NCI-H1417 treated with DMSO at 0.1 percent for 48 hours (cell line): ENCODE results near the gene SH3BGRL2.

Experiments used
- DNase-seq: peaks from one replicate; lab custom pipeline; 2025; lab: John Stamatoyannopoulos, UW

Gene SH3BGRL2

DNA sequence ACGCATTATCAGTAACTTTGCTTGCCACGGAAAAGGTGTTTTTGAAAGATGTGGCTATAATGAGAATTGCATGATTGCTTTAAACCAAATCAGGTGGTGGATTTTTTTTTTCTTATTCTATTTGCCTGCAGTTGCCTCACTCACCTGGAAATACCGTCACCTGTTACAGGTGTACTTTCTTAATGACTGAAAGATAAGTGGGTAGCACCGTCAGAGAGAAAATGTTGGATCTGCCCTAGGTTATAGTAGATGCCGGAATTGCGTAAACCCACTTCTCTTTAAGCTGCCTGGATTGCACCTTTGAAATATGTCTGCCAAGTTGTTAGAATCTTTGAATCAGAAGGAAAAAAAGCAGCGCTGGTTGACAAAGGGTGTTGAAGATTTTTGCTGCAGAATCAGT, 68.5 kb downstream of the SH3BGRL2 start:
- DNase-seq: no peak

DNA sequence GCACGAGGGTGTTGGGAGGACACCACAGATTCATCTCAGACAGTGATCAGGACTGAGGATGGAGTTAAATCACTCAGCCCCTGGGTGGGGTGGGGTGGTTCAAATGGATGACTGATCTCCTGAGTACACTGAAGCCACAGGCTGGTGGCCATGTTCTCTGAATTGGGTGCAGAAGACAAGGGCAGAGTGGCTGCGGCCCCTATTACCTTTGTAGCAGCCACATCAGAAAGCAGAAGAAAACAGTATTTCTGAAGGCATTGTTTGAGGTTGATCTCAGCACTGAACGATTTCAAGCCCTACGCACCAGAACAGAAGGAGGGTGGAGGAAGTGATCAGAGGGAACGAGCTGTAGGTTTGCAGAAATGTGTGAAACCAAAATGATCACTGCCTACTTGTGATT, 71.6 kb downstream of the SH3BGRL2 start:
- DNase-seq: no peak

- no peak for DNase-seq
These were observed 73.1 kb downstream of the SH3BGRL2 start for GRCh38 chr6:79704200-79704599.

DNA sequence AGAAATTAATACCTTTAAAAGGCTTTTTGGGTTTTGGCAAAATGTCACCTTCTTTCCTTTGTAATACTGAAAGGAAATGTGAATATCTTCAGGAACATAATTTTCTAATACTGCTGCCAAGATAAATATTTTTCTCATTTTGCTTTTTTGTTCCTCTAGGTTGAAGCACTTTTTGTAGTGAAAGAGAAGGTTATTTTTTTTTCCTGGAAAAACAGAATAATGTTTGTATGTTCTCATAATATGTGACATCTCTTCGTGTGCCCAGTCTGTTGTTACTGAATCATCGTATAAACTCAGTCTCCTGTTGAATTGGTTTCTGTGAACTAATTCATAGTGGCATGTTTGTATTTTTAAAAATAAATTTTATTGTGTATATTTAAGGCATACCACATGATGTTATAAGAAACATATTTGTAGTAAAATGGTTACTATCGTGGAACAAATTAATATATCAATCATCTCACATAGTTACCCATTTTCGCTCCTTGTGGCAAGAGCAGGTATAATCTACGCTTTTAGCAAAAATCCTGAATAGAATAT, 74.4 kb downstream of the SH3BGRL2 start:
- DNase-seq: no peak

DNA sequence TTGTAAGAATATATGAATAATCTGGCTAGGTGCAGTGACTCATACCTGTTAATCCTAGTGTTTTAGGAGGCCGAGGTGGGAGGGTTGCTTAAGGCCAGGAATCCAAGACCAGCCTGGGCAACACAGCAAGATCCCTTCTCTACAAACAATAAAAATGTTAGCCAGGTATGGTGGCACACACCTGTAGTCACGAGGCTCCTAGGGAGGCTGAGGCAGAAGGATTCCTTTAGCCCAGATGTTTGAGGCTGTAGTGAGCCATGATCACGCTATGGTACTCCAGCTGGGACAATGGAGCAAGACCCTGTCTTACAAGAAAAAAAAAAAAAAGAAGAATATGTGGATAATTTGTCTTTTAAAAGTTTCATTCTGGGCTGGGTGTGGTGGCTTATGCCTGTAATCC, 75.4 kb downstream of the SH3BGRL2 start:
- no peak for DNase-seq

DNA sequence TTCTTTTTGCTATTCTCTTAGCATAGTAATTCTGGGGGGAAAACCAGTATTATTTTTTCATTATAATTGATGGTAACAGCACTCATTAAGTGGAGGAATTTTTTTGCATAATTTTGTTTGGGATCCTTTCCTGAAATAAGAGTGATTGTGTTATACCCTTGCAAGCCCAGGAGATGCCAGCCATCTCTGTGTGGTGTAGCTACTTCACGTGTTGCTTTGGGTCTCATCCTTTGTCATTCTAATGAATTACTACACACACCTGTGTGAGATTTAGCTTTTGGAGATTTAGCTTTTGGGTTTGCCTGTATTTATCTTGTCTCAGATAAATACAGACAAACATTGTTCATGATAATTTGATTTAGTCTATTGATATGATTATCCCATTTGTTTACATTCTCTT, 76.5 kb downstream of the SH3BGRL2 start:
- DNase-seq: no peak

- no peak for DNase-seq
These were observed 77.1 kb downstream of the SH3BGRL2 start for GRCh38 chr6:79708095-79708791.

GRCh38 chr6:79710127-79710526, 79.0 kb downstream of the SH3BGRL2 start:
- no peak for DNase-seq

DNA sequence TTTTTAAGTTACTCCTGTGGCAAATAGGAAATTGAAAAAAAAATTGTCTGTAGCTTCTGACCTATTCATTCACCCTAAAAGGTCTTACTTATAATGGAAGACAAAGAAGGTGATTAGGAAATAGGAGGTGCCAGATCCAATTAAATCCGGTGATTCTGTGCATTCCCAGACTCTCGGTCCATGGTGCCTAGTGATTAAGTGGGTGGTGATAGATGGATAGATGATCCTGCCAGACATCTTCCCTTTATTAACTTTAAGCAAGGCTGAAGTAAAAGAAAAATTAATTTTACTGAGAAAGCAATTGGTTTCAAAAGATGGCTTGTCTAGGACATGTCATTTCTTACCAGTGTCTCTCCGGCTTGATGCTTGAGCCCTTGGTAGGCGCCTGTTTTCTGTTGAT, 80.0 kb downstream of the SH3BGRL2 start:
- DNase-seq: no peak

GRCh38 chr6:79712144-79712543, 81.0 kb downstream of the SH3BGRL2 start:
- no peak for DNase-seq

GRCh38 chr6:79712616-79713135, 81.5 kb downstream of the SH3BGRL2 start:
- DNase-seq: no peak

- no peak for DNase-seq
These were observed 82.7 kb downstream of the SH3BGRL2 start for GRCh38 chr6:79713701-79714322.

DNA sequence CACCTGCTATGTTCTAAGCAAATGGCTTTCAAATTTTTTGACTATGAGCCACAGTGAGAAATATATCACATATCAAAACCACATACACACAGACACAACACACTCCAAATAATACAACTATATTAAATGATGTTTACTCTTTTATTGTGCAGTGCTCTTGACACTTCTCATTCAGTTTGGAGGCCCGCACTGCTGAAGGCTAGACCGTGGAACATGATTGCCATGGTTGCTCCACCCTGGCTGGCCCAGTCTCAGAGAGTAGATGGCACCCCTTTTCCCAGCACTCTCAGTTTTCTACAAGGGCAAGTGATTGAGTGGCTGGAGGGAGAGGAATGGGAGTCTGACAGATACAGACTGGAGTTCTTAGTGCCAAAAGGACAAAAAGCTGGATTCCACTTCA, 86.9 kb downstream of the SH3BGRL2 start:
- no peak for DNase-seq

DNA sequence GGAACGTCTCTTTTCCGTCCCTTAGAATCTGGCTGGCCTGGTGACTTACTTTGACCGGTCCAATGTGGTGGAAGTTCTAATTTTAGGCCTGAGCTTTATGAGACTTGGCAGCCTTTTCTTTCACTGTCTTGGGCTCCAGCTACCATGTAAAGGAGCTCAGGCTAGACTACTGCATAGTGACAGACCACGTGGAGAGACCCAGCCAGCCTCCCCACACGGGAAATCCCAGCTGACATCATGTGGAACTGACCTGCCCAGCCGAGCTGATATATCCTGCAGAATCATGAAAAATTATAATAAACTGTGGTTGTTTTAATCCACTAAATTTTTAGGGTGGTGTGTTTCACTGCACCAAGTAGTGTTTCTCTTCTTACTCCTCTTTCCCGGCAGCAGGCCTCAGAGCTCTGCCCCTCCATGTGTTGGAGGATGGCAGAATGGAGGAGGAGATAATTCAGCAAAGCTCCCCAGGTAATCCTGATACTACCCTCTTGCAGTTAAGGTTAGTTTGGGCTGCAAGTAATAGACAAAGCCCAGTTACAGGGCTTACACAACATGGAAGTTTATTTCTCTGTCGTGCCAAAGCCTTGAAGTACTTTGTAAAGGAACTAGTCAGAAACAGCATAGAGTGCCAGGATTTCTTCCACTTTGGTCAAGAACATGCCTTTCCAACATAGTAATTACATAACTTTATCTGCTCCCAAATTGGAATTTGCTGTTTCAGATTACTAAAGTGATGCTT, 87.5 kb downstream of the SH3BGRL2 start:
- DNase-seq: no peak

DNA sequence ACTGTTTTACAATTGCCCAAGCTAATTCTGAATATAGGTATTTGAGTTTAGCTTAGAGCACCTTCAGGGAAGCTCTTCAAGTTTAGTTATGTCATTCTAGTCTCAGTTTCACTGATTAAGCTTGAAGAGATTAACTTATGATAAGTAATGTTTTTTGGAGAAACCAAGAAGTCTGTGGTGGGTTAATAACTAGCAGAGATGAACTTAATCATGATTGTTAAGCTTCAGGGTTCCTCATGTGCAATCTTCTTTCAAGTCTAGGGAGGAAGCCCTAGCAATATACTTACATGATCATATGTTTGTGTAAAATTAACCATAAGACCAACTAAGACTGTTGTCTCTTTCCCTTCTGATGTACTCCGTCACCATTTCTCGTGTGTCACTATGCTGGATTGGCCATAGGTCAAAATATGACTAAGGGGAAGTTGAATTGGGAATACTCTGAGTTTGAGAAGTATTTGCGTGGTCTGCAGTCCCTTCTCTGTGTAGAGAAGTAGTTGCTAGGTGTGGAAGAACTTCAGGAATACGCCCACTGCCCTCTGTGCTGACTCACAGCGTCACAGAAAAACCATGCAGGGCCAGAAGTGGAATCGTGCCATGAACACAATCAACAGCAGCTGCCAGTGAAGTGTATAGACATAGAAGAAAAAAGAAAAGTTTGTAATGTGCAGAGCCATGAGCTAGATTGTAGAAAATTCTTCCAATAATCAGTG, 88.3 kb downstream of the SH3BGRL2 start:
- no peak for DNase-seq

DNA sequence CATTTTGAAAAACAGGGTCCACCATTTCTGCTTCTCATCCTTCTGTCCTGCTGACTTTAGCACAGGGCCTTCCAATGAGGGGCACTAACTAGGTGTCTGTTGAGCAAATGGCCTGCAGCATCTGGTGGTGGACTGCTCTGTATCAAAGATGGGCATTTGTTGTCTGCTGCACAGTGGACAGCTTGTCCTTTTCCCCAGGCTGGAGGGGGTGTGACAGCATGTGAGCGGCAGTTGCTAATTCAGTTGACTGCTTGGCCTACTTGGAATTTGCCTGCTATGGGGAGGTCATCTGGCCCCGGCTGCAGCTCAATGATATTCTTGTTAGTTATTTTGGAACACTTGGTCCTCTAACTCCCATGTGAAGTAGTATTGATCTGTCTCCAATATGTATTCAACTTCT, 93.7 kb downstream of the SH3BGRL2 start:
- DNase-seq: no peak

GRCh38 chr6:79731471-79731870, 100.3 kb downstream of the SH3BGRL2 start:
- no peak for DNase-seq

GRCh38 chr6:79733388-79733787, 102.3 kb downstream of the SH3BGRL2 start:
- no peak for DNase-seq

DNA sequence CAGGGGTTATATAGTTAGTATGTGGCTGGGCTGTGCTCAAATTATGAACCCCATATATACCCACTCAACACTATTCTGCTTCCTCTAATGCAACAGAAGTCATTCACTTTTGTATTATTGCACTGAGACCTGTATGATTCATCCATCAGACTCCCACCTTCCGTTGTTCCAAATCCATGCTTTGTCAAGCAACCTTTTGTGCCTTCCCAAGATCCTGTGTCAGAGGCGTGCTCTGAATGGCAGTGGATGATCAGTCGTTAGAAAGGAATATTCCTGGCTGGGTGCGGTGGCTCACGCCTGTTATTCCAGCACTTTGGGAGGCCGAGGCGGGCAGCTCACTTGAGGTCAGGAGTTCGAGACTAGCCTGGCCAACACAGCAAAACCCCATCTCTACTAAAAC, 103.2 kb downstream of the SH3BGRL2 start:
- no peak for DNase-seq

DNA sequence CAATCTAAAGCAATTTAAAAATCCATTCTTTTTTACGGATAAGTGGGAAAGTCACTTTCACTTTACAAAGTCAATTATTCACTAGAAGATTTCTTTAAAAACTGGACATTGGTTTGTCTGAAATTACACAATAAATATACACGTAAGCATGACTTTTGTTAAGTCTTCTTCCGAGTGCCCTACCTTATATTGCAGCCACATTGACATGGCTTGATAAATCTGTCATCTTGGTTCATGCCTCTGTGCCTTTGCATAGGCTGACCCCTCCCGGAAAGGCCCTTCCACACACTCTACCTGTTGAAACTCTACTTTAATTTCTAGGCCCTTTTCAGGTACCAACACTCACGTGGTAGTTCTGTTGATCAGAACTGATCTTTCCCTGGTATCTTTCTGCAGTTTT, 104.1 kb downstream of the SH3BGRL2 start:
- no peak for DNase-seq

GRCh38 chr6:79737172-79737571, 106.0 kb downstream of the SH3BGRL2 start:
- DNase-seq: no peak

DNA sequence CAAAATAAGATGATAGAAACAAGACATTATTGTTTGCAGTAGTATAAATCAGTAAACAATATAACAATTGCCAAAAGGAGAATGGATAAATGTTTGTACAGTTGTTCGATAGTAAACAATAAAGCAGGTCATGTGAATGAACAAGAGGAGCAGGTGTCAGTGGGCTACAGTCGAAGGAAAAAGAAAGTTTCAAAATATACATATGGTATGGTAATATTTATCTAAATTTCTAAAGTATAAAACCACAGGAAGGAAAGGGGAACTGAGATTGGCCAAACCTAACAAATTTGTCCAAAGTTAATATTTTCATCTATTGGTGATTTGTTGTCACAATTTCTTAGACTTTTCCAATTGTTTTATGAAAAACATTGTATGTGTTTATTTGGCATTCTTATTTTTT, 110.9 kb downstream of the SH3BGRL2 start:
- DNase-seq: no peak
